GM21381 (cell line): ENCODE results near the gene IRAK4.
"Not testable (repeated sequence)": the region's sequence is repeated elsewhere in the genome, so short reads cannot be mapped to it uniquely, and the experiment has no call there.

ENCODE experiments used
- ATAC-seq: cut with Tn5 transposase; IDR thresholded peaks from one replicate; pipeline ENCODE4 v1.9.1; 2021; ENCODE audit warnings: mild to moderate bottlenecking, moderate library complexity; ENCODE audit not compliant: unreplicated experiment

The IRAK4 gene

DNA sequence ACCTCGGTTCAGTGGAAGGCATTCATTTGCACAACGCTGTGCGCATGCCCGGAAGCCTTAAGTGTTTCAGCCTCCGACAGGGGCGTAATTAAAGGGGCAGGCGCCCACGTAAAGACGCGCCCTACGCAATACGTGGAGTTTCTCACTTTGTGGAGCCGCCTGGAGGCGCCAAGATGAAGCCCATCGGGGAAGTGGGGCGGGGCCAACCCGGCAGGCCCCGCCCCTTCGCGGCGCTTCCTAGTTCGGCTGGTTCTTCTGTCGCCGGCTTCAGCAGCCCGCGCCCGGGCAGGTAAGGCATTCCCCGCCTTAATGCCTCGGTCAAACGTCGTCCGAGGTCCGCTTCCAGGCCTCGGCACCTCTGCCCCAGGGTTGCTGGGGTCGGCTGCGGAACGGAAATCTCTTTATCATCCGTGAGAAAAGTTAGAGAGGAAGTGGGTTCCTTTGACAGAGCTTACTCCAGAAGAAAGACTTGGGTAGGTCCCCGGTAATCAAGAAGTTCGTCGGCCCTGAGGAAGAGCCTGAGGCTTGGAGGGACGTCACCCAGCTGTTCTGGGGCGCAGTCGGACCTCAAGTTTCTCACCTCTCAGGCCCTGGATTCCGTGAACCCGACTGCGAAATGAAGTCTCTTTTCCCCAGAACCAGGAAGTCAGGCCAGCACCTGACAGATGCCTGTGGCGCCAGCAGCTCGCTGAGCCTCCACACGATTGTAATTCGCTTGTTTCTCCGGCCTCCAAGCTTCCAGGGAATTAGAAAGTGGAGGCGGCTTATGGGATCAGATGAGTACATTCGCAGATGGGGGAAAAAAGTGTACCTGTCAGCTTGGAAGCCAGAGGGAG is at the start of gene IRAK4, which contains the start of gene PUS7L:
IRAK4 (plus strand) TSS at position 224 of the 836 bp plus-strand sequence. CDS start 9,161 bp downstream, outside the sequence.
PUS7L (minus strand) TSS at position 63 of the 836 bp plus-strand sequence. CDS start 3,545 bp downstream, outside the sequence.
- peak; percentile 97 for ATAC-seq

DNA sequence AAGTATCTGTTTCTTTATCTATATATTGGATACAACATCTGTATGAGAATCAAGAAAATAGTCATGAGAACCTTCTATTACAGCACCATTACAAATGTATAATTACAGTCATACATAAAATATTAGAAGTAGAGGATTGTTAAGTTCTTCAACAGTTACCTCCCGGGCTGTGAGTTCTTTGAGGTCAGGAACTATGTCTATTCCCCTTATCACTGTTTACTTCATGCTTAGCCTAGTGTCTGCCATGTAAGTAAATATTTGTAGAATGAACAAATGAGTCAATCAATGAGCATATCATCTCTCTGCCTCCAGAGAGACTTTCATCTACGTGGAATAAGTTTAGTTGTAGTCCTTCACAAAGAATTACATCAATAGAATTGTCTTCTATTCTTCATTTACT is 47.4 kb upstream of the IRAK4 start:
- ATAC-seq: no peak

- no peak for ATAC-seq
These were observed 36.1 kb upstream of the IRAK4 start for GRCh38 chr12:43722621-43723020.

- ATAC-seq: no peak
These were observed 35.6 kb upstream of the IRAK4 start for GRCh38 chr12:43723134-43723533.

GRCh38 chr12:43728117-43728516 is 30.6 kb upstream of the IRAK4 start:
- ATAC-seq: no peak

DNA sequence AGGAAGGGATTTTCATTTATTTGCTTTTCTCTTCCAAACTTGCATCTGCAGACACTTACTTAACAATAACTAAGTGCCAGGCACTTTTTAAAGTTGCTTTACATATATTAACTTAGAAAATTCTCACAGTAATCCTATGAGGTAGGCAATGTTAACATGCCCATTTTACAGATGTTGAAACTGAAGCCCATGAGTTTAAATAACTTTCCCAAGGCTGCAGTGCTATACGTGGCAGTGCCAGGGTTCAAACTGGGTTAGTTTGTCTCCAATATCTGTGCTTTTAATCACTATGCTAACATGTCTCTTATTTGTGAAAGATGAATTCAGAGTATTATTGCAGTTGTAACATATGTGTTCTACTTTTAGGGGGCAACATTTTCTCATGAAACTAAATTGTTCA is 30.1 kb upstream of the IRAK4 start:
- no peak for ATAC-seq

DNA sequence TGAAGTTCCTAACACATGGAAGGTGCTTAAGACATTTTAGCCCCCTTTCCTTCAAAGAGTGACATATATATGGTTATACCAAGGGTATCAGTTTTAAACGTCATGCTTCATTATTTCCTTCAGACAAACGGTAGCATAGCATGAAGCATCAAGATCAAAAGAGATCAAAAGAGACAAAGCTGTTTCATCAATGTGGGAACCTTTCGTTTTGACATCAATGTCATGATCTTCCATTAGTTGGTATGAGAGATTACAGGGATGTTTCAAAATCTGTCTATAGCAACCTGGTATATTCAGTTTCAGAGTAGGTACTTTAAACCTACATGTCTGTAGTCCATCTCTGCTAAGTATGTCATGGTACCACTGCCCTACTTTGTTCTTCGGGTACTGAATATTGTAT is 28.5 kb upstream of the IRAK4 start:
- ATAC-seq: no peak

DNA sequence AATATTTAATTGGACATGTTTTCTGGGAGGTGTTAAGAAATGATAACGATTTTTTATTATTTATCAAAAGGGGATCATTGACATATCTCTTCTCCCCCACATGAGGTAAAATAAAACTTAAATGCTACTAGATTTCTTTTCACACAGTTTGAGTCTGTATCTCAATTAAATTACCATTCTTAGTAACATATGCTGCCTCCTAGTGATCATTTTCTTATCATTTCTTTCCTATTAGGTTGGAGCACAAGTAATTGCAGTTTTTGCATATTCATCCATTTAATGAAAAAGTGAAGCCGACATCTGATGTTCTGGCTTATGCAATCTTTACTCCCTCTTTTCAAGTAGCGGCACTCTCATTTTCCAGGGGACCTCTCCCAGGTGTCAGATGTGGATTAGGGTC is 25.1 kb upstream of the IRAK4 start:
- no peak for ATAC-seq

DNA sequence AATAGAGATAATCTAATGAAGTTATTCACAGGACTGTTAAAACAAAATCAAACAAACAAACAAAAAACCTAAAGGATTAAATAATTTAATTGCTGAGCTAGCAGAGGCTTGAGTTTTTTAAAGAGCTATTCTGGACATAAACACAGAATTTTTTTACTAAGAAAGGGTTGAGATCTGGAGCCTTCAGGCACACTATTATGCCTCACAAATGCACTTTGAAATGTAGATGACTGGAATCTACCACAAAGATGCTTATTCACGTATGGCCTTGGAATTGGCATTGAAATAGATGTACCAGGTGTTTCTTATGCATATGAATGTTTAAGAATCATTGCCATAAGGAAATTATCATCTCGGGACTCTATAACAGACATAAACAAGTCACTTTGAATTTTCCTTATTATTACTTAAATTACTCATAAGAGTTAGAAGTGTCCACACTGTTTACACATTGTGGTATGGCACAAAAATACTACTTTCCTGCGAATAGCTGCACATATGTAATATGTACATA is 21.8 kb upstream of the IRAK4 start:
- ATAC-seq: no peak

GRCh38 chr12:43737646-43738045 is 21.1 kb upstream of the IRAK4 start:
- no peak for ATAC-seq

- ATAC-seq: peak; percentile 75
These were observed 18.1 kb upstream of the IRAK4 start for GRCh38 chr12:43740511-43741100.

DNA sequence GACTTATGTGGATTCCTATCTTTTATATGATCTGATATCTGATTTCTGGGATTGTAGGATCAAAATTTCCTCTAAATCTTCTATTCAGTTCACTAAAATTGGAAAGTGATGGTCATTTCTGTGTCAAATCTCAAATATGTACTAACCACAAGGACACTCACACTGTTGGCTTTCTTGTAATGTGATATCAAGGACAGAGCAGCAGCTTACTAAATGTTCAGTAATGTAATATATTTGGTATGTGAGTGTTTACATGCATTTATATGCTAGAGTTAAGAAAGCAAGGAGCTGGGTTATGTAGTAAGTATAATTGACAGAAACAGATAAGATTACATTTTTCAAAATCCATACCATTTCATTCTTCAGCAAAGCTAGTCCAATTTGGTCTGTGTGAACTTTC is 16.6 kb upstream of the IRAK4 start:
- no peak for ATAC-seq

DNA sequence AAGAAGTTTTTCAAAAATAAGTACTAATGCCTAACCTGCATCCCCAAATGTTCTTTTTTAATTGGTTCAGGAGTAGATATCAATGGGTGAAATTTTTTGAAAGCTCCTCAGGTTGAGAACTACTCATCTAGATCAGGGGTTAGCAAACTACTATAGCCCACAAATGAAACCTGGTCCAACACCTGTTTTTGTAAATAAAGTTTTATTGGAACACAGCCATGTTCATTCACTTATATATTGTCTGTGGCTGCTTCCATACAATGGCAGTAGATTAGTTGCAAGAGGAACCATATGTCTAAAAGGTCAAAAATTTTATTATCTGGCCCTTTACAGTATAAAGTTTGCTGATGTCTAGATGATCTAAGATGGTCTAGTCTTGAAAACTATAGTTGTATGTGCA is 13.9 kb upstream of the IRAK4 start:
- no peak for ATAC-seq

DNA sequence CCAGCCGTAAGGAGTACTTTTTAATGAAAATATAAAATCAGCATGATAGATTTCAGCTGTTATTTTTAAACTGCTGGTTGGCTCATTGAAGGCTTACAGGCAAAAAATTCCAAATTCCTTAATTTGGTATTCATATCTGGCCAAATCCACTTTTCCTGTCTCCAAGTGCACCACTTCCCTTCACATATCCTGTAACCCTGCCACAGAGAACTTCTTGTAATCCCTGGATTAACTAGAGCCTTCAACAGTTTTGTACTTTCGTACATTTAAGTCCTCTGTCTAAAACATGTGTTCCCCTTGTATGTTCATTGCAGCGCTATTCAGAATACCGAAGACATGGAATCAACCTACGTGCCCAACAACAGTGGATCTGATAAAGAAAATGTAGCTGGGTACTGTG is 9.7 kb upstream of the IRAK4 start:
- ATAC-seq: no peak

DNA sequence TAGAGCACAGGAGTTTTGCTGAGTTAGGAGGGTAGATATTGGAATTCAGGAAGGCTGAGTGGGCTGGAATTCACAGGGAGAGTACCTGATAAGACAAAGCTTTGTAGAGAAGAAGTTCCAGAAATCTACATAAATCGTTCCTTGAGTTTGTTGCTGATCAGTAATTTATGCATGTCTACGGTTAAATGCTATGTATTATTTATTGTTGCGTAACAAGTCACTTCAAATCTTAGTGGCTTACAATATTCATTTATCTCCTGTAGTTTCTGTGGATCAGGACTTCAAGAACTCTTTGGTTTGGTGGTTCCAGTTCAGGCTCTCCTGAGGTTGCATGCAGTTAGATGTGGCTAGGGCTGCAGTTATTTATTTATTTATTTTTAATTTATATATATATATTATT is 7.9 kb upstream of the IRAK4 start:
- no peak for ATAC-seq

DNA sequence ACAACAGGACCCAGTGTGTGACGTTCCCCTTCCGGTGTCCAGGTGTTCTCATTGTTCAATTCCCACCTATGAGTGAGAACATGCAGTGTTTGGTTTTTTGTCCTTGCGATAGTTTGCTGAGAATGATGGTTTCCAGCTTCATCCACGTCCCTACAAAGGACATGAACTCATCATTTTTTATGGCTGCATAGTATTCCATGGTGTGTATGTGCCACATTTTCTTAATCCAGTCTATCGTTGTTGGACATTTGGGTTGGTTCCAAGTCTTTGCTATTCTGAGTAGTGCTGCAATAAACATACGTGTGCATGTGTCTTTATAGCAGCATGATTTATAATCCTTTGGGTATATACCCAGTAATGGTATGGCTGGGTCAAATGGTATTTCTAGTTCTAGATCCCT is 7.4 kb upstream of the IRAK4 start:
- ATAC-seq: not testable (repeated sequence)

GRCh38 chr12:43754015-43754414 is 4.7 kb upstream of the IRAK4 start:
- no peak for ATAC-seq

DNA sequence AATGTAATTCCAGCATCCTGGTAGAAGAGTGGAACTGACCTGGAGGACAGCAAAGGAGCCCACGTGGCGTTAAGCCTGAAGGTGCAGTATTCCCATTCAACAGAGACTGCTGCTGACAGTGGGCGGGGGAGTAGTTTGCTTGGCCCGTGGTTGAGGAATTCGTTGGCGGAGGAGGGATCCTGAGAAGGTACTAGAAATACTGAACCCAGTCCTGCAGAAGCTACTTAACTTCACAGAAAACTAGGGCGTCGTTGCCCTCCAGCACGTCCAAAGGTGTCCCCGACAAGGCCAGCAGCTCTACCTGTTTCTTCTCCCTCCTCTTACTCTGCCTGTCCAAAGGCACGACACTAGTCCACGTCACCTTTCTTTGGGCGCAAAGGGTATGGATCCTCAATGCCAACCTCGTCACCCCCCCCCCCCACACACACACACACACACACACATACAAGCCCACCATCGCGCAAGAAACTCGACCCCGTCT is 464 bp upstream of the IRAK4 start:
- peak; percentile 2 for ATAC-seq

- ATAC-seq: no peak
These were observed 1.6 kb downstream of the IRAK4 start for GRCh38 chr12:43760396-43760795.

DNA sequence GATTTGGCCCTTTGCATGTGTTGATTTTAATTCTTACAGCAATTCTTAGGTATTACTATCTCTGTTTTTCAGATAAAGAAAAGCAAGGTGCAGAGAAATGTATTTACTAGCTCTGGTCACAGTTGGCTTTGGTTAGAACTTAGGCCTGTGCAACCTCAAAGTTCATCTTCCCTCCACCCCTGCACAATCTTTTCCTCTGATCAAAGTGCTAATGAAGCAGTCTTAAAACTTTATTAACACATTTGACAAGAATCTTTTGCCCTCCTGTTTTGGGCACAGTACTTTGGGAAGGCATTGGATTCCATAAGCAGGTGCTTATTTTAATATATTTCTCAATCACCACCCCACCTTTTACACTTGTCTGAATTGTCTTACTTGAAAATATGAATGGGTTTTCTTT is 2.7 kb downstream of the IRAK4 start:
- ATAC-seq: no peak

DNA sequence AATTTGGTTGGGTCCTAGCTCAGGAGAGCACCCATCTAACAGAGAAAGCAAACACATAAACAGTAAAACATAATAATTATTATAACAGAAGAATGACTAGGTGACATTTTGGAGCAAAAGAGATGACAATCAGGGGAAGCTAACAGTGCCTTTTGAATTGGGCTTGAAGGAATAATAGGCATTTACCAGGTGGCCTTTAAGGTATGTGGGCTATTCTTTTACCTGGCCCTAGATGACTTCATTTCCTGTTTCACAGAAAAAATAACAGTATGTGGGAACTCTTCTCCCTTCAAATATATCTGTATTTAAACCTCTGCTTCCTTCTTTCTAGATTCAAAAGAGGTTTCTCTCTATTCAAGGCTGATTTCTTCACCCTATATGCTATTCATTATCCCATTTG is 3.8 kb downstream of the IRAK4 start:
- ATAC-seq: no peak

DNA sequence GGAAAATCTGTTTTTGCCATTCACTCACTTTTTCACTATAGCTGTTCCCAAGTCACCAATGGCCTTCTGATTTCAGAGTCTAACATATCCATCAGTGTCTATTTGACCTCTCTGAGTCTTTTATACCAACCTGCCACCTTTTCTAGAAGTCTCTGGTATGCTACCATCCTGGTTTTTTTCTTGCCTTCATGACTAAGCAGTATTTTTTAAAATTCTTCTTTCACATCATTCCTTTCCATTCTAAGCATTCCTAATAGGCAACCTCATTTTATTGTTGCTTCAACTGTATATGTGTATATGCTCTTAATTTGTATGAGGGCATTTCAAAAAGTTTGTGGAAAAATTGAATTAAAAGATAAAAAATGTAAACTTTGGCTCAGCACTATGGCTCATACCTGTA is 5.0 kb downstream of the IRAK4 start:
- ATAC-seq: no peak
